Right atrium auricular region (tissue), 2 donors: ENCODE measurements around the gene HTR5A. TPM values are rescaled to one million over a fixed set of nuclear protein-coding genes. Genes with fewer than 3 reads are reported as not detected.

ENCODE experiments used
- DNase-seq: peaks from one replicate; pipeline ENCODE4 v3.0.0-alpha.2; 2019; ENCODE audit warnings: low spot score
- H3K27ac ChIP-seq, 2 donors: fragments of 200-600 bp; sonication (generic); 1 replicate in 1 of 2; 2 replicates in 1 of 2; pipeline ENCODE4 v1.5.1; 2016 to 2019
- H3K27me3 ChIP-seq, 2 donors: fragments of 200-600 bp; sonication (generic); one replicate each; pipeline versions ENCODE4 v1.5.1 to v1.6.0; 2017 to 2019
- H3K36me3 ChIP-seq: fragments of 200-600 bp; sonication (generic); one replicate; pipeline ENCODE4 v1.5.1; 2016
- H3K4me1 ChIP-seq, 2 donors: fragments of 200-600 bp; sonication (generic); one replicate each; pipeline versions ENCODE4 v1.5.1 to v1.6.0; 2017 to 2019
- H3K4me3 ChIP-seq, 2 donors: fragments of 200-600 bp; sonication (generic); 1 replicate in 1 of 2; 2 replicates in 1 of 2; pipeline ENCODE4 v1.5.1; 2017 to 2019; ENCODE audit warnings: mild to moderate bottlenecking in 1 of 2, moderate library complexity in 1 of 2
- H3K9me3 ChIP-seq, 2 donors: fragments of 200-600 bp; sonication (generic); one replicate each; pipeline ENCODE4 v1.5.1; 2019
- CTCF ChIP-seq, 2 donors: fragments of 200-600 bp; sonication (generic); IDR thresholded peaks; one replicate each; pipeline ENCODE4 v1.5.1; 2019; ENCODE audit warnings: antibody characterized with exemption in 2 of 2
- total RNA-seq, 2 donors: library from RNA; depleted of rRNA; stranded (reverse); fragments of >200 nt; gene quantifications; one replicate each; pipeline ENCODE4 v1.1.0, GENCODE V29; 2016

HTR5A gene
- total RNA-seq, 2 donors from 2014 or later = not detected

DNA sequence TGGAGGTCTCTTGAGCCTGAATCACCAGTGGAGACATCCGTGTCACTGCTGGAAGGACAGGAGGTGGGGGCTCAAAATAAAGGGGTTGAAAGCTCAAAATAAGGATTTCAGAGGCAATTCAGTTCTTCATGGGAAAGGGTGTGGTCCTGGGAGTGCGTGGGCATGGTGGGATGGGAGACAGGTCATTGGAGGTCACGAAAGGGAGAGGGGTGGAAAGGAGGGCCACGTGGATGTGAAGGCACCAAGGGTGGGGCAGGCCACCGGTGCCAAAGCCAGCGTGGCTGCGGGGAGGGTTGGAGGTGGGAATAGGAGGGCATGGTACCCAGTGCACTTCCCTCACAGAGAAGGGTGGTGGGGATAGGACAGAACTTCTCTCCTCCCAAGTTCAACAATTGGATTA, 59.7 kb downstream of the HTR5A start:
- Histone ChIP-seq H3K27me3 (no peaks in the 10 kb centered on the region), H3K9me3 (no peaks in the 10 kb centered on the region), H3K27ac (no peak overlapping the region), H3K4me3 (no peak overlapping the region), H3K36me3 (no peaks in the 10 kb centered on the region), H3K4me1 (no peaks in the 10 kb centered on the region)
- TF ChIP-seq CTCF (IDR thresholded peaks at IDR 0.05) = no peak
- no peak for DNase-seq

GRCh38 chr7:155130493-155130892, 60.4 kb downstream of the HTR5A start:
- H3K4me3 ChIP-seq = no peak overlapping the region
- no peak overlapping the region for H3K27ac ChIP-seq
- no peaks in the 10 kb centered on the region for H3K9me3 ChIP-seq
- no peak for TF ChIP-seq CTCF (IDR thresholded peaks at IDR 0.05)
- H3K36me3 ChIP-seq = no peaks in the 10 kb centered on the region
- H3K4me1 ChIP-seq = no peaks in the 10 kb centered on the region
- no peak for DNase-seq
- no peaks in the 10 kb centered on the region for H3K27me3 ChIP-seq

GRCh38 chr7:155131090-155131489, 61.0 kb downstream of the HTR5A start:
- H3K27ac ChIP-seq = no peak overlapping the region
- no peaks in the 10 kb centered on the region for H3K4me1 ChIP-seq
- no peak for TF ChIP-seq CTCF (IDR thresholded peaks at IDR 0.05)
- H3K4me3 ChIP-seq = no peak overlapping the region
- DNase-seq = no peak
- H3K36me3 ChIP-seq = no peaks in the 10 kb centered on the region
- H3K9me3 ChIP-seq = no peaks in the 10 kb centered on the region
- H3K27me3 ChIP-seq = no peaks in the 10 kb centered on the region

GRCh38 chr7:155132431-155132830, 62.3 kb downstream of the HTR5A start:
- H3K27me3 ChIP-seq = no peaks in the 10 kb centered on the region
- TF ChIP-seq CTCF (IDR thresholded peaks at IDR 0.05) = no peak
- H3K4me3 ChIP-seq = no peak overlapping the region
- no peak for DNase-seq
- H3K4me1 ChIP-seq = no peaks in the 10 kb centered on the region
- no peak overlapping the region for H3K27ac ChIP-seq
- peaks cover 0 to 5% of the 10 kb centered on the region in 2 donors for H3K9me3 ChIP-seq
- H3K36me3 ChIP-seq = no peaks in the 10 kb centered on the region

DNA sequence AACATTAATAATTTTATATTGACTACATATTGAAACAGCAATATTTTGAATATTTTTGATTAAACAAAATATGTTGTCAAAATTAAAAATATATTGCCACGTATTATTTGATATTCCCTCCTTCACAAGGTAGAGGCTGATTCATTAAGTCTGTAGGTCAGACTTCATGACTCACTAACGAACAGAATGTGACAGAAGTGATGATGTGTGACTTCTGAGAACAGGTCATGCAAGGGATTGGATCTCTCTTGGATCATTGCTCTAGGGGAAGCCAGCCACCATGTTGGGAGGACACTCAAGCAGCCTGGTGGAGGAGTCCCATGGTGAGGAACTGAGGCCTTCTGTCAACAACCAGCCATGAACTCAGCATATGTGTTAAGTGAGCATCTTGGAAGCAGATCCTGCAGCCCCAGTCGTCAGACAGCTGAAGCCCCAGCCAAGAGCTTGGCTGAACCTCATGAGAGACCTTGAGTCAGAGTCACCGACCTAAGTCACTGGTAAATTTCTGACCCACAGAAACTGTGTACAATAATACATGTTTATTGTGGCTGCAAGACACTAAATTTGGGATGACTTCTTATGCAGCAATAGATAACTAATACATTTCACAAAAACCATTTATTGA, 66.6 kb downstream of the HTR5A start:
- H3K27ac ChIP-seq = no peak overlapping the region
- no peaks in the 10 kb centered on the region for H3K27me3 ChIP-seq
- no peaks in the 10 kb centered on the region for H3K4me1 ChIP-seq
- no peak for TF ChIP-seq CTCF (IDR thresholded peaks at IDR 0.05)
- peaks cover 0 to 5% of the 10 kb centered on the region in 2 donors for H3K9me3 ChIP-seq
- H3K36me3 ChIP-seq = no peaks in the 10 kb centered on the region
- DNase-seq = no peak
- H3K4me3 ChIP-seq = no peak overlapping the region

Other genes starting within 250 kb of the HTR5A start
- gene PAXIP1, start 67.2 kb upstream of the HTR5A start, total RNA-seq = 1 to 10 TPM; 6.2 to 8.2 TPM
- gene INSIG1, start 227.6 kb downstream of the HTR5A start, total RNA-seq = 10 to 100 TPM; 15.8 to 25.7 TPM